ENCODE measurements around the gene ZMAT5.

The ZMAT5 gene

DNA sequence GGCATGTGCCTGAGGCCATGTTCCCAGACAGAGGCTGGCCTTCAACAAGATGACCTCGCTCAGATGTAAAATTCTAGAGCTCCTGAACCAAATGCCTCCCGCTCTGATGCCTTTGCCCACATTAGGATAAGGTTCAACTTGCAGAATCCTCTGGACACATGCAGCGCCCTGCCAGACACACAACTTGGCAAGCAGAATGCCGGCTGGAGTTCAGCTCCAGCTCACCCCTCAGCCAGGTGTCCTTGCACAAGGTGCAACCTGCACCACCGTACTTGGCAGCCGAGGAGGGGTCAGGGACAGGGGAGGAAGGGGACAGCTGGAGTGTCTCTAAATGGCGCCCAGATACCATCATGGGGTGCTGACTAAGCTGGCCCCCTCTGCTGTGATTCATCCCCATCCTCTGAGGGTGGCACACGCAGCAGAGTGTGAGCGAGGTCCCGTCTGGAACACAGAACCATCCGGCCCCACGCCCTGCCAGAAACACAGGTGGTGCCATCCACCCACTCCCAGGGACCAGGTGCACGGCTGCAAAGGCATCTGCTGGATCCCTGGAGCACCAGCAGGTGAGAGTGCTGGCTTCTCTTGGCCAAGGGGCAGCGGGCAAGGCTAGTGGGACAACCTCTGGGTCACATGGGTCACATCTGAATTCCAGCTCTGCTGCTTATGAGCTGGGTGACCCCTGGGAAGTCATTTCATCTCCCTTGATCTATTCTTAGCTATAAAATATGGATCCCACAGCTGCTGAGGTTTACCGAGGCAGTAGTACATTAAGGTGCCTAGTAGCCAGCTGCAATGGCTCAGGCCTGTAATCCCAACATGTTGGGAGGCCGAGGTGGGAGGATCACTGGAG is 12.8 kb downstream of the ZMAT5 start:
- no peak for DNase-seq (ENCODE audit: low read depth in 2 of 2)

- DNase-seq (ENCODE audit: low read depth in 2 of 2): no peak
Measured at GRCh38 chr22:29751669-29752068, 15.1 kb downstream of the ZMAT5 start.

DNA sequence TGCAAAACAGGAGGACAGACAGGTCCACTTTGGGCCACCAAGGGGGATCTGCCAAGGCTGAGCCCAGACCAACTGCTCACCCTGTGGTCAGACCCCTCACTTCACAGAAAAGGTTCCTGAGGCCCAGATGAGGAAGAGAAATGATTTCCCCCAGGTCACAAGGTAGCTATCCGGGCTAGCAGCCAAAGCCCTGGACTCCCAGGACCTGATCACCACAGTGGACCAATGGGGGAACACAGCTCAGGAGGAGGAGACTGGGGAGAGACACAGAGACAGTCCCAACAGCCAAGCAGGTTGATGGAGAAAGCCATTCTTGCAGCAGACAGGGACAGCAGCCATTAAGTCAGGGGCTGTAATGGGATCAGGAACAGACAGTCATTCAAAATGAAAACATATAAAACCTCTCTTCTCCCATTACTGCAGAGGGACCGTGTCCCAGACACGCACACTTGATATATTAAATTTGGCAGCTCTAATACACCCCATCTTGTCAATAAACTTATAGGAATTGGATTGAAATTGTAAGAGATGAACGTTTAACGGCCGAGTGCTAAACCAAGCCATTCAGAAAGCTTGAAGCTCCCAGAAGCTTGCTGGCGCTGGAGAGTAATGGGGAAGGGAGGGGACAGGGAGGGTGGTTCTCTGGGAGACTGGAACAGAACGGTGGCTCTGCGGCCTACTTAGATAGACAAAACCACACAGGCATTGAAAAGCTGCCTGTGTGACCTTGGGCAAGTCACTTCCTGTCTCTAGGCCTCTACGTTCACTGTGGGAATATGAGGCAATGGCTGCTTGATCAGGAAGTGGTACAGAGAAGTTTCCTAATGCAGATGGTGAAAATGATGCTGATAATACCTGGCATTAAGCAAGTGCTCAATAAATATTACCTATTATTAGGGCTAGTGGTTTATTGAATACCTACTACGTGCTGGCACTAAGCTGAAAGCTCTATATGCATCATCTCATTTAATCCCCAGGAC is 16.0 kb downstream of the ZMAT5 start:
- DNase-seq (ENCODE audit: low read depth in 2 of 2): no peak

GRCh38 chr22:29750029-29750428 is 16.8 kb downstream of the ZMAT5 start:
- DNase-seq (ENCODE audit: low read depth in 2 of 2): no peak

- DNase-seq (ENCODE audit: low read depth in 2 of 2): no peak
Measured at GRCh38 chr22:29748248-29748893, 18.4 kb downstream of the ZMAT5 start.

- DNase-seq (ENCODE audit: low read depth in 2 of 2): no peak
Measured at GRCh38 chr22:29747832-29748231, 19.0 kb downstream of the ZMAT5 start.

GRCh38 chr22:29744902-29745301 is 21.9 kb downstream of the ZMAT5 start:
- DNase-seq (ENCODE audit: low read depth in 2 of 2): no peak

GRCh38 chr22:29742326-29742725 is 24.5 kb downstream of the ZMAT5 start:
- no peak for DNase-seq (ENCODE audit: low read depth in 2 of 2)

GRCh38 chr22:29741926-29742325 is 24.9 kb downstream of the ZMAT5 start:
- DNase-seq (ENCODE audit: low read depth in 2 of 2): no peak

DNA sequence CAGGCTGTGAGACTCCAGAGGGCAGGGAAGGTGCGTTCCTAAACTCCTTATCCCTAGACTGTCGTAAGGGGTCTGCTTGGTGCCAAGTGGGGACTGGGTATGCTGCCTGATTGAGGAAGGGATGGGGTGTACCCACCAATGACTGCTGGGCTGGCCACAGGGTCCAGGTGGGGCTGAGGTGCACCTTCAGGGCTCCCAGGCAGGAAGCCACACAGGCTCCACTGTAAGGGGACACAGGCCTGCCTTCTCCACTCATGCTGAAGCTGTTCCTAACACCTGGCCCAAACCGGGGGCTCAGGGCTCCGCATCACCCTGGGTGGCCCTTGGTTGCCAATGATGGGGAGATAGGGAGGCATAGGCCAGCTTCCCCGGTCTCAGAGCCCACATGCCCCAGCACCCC is 26.6 kb downstream of the ZMAT5 start:
- no peak for DNase-seq (ENCODE audit: low read depth in 2 of 2)

GRCh38 chr22:29739346-29739875 is 27.4 kb downstream of the ZMAT5 start:
- DNase-seq (ENCODE audit: low read depth in 2 of 2): no peak

- no peak for DNase-seq (ENCODE audit: low read depth in 2 of 2)
Measured at GRCh38 chr22:29738118-29738815, 28.5 kb downstream of the ZMAT5 start.

- no peak for DNase-seq (ENCODE audit: low read depth in 2 of 2)
Measured at GRCh38 chr22:29737251-29738117, 29.3 kb downstream of the ZMAT5 start.

GRCh38 chr22:29735416-29735815 is 31.4 kb downstream of the ZMAT5 start:
- DNase-seq (ENCODE audit: low read depth in 2 of 2): no peak

GRCh38 chr22:29734838-29735237 is 32.0 kb downstream of the ZMAT5 start:
- no peak for DNase-seq (ENCODE audit: low read depth in 2 of 2)

DNA sequence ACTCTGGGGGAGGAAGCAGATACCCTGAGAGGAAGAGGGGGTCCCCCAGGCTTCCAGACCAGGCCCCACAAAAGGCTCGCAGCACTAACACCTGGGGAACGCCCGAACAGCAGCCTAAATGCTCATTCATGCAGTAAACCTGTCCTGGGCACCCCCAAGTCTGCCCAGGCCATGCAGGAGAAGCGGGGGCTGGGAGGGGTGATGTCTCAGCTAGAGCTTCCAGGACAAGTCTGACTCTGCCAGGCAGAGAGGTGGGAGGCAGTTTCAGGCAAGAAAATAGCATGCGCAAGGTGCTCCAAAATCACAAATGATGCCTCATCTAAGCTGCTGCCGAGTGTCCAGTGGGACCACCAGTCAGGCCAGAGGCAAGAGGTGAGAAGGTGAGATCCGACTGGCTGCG is 32.4 kb downstream of the ZMAT5 start:
- no peak for DNase-seq (ENCODE audit: low read depth in 2 of 2)

GRCh38 chr22:29733362-29734201 is 33.2 kb downstream of the ZMAT5 start:
- DNase-seq (ENCODE audit: low read depth in 2 of 2): no peak

GRCh38 chr22:29732883-29733282 is 33.9 kb downstream of the ZMAT5 start:
- no peak for DNase-seq (ENCODE audit: low read depth in 2 of 2)

All from stimulated activated CD8-positive, alpha-beta memory T cell treated with anti-CD3 and anti-CD28 coated beads, Interleukin-2, amount 100 ng/mL, for 1 hour (primary cell).